ENCODE data around the gene LCN10. TPM values are rescaled to one million over a fixed set of nuclear protein-coding genes. Genes with fewer than 3 reads are reported as not detected.
"Not testable (repeated sequence)": the region's sequence is repeated elsewhere in the genome, so short reads cannot be mapped to it uniquely, and the experiment has no call there.

LCN10 gene
- total RNA-seq, 1 donor from 2014 or later = 9.2 TPM

- no peak for DNase-seq (ENCODE audit: low spot score)
Observed at GRCh38 chr9:136773386-136774044, 30.8 kb upstream of the LCN10 start.

GRCh38 chr9:136771907-136772415 is 29.2 kb upstream of the LCN10 start:
- DNase-seq (ENCODE audit: low spot score) = no peak

DNA sequence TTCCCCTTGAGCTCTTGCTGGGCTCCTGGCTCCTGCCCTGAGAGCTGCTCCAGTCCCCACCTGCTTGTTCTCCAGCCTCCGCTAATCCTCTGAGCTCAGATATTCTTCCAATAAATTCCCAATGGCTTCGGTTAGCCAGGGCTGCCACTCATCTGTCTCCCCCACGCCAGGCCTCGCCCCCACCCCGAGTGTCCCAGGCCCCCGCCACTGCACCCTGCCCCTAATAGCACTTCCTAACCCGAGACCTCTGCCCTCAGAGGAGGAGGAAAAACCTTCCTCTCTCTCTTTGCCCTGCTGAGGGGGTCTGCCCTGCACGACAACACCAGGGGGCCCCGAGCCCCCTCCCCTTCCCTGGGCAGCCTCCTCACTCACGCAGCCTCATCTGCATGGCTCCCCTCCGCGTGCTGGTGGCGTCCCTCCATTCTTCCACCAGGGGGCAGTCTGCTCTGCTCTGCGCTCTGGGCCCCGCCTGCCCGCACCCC is 27.0 kb upstream of the LCN10 start:
- no peak for DNase-seq (ENCODE audit: low spot score)

DNA sequence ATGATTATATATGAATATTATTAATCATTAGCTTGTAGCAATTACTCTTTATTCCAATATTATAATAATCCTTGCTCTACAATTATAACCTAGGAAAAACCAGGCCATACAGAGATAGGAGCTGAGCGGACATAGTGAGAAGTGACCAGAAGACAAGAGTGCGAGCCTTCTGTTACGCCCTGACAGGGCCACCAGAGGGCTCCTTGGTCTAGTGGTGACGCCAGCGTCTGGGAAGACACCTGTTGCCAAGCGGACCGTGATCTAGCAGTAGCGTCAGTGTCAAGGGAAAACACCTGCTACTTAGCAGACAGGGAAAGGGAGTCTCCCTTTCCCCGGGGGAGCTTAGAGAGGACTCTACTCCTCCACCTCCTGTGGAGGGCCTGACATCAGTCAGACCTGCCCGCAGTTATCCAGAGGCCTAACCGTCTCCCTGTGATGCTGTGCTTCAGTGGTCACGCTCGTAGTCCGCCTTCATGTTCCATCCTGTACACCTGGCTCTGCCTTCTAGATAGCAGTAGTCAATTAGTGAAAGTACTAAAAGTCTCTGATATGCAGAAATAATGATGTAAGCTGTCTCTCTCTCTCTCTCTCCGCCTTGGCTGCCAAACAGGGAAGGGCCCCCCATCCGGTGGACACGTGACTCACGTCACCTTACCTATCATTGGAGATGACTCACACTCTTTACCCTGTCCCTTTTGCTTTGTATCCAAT is 23.8 kb upstream of the LCN10 start:
- peak; percentile 67 for DNase-seq (ENCODE audit: low spot score)

- DNase-seq (ENCODE audit: low spot score) = peak; percentile 67
Observed at GRCh38 chr9:136765745-136766409, 23.1 kb upstream of the LCN10 start.

- DNase-seq (ENCODE audit: low spot score) = no peak
Observed at GRCh38 chr9:136765041-136765440, 22.3 kb upstream of the LCN10 start.

GRCh38 chr9:136764301-136764891 is 21.7 kb upstream of the LCN10 start, which contains the start of gene LCN15:
LCN15 (minus strand) TSS chr9:136764518; CDS start chr9:136764488, 30 bp downstream.
- no peak for DNase-seq (ENCODE audit: low spot score)

- DNase-seq (ENCODE audit: low spot score) = no peak
Observed at GRCh38 chr9:136763649-136764035, 20.9 kb upstream of the LCN10 start.

- no peak for DNase-seq (ENCODE audit: low spot score)
Observed at GRCh38 chr9:136762915-136763648, 20.3 kb upstream of the LCN10 start.

DNA sequence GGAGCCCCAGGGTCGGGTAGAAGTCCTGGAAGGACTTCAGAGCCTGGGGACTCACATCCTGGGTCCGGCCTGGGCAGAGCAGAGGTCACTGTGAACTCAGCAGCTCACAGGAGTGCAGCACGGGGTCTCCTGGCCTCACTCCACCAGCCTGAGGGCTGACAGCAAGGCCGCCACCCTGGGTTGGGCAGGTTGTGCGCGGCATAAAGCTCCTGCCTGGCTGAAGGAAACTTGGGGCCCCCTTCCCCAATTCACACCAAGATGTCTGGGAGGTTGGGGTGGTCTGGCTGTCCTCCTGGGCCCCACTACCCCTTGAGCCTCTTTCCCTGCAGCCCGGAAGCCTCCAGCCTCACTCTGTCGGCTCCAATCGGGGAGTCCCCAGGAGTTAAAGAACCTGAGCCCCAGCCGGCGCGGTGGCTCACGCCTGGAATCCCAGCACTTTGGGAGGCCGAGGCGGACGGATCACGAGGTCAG is 19.5 kb upstream of the LCN10 start:
- no peak for DNase-seq (ENCODE audit: low spot score)

DNA sequence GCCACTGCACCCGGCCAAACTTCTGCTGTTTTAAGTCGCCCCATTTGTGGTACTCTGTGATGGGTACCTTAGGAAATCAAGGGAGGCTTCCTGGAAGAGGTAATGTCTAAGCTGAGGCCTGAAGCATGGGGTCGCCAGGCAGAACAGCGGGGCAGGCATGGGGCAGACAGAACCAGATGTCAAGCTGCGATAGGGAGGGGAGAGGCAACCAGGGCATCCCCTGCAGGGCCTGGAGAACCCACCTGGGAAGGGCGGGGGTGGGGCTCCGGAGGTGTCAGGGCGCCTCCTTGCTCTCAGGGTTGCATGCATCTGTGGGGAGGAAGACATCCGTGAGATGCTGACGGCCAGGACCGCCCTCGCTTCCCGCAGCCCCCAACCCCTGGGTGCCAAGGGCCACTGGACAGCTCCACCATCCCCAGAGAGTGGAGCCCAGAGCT is 18.8 kb upstream of the LCN10 start:
- DNase-seq (ENCODE audit: low spot score) = no peak

DNA sequence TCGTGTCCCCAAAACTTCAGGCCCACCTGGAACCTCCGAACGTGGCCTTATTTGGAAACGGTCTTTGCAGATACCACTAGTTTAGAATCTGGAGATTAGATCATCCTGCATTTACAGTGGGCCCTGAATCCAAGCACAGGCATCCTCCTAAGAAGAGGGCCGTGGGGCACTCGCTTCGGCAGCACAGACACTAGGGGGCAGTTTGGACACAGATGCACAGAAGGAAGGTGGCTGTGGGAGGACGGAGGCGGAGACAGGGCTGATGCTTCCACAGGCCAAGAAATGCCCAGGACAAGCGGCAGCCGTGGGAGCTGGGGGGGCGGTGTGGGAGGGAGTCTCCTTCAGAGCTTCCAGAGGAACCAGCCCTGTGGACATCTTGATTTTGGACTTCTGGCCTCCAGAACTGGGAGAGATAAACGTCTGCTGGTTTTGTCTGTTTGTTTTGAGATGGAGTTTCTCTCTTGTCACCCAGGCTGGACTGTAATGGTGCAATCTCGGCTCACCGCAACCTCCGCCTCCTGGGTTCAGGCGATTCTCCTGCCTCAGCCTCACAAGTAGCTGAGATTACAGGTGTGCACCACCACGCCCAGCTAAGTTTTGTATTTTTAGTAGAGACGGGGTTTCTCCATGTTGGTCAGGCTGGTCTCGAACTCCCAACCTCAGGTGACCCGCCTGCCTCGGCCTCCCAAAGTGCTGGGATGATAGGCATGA is 18.2 kb upstream of the LCN10 start:
- DNase-seq (ENCODE audit: low spot score) = not testable (repeated sequence)

DNA sequence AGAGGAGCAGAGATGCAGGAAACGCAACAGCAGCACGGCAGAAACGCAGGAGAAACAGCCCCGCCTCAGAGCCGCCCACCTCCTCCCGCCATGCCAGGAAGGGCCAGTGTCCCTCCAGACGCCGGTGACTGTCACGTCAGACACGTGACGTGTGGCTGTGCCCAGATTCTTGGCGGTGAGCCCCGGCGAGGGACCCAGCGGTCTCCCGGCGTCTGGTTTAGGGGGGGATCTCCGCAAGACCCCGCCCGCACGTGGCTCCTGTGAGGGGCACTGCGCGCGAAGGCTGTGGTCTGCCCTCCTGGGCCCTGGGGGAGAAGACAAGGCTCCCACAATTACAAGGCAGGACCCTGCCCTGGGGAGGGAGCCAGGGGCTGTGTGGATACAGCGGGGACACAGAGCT is 17.7 kb upstream of the LCN10 start:
- no peak for DNase-seq (ENCODE audit: low spot score)

- DNase-seq (ENCODE audit: low spot score) = no peak
Observed at GRCh38 chr9:136759436-136760325, 16.9 kb upstream of the LCN10 start.

GRCh38 chr9:136759001-136759400 is 16.3 kb upstream of the LCN10 start:
- DNase-seq (ENCODE audit: low spot score) = no peak

DNA sequence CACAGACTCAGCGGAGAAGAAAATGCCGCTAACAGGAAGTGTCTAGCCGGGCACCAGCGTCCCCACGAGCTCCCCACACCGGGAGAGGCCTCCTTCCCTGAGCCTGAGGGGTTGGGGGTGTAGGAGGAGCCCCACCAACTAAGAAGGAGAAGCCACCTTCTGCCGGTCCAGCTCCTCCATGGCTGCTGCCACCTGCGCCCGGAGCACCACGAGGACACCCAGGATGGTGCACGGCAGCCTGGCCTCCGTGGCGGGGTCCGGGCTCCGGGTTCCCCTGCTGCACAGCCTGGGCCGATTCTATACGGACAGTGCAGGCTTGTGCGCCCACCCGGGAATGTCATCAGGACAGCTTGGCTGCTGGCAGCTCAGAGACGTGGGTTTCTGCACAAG is 15.0 kb upstream of the LCN10 start:
- no peak for DNase-seq (ENCODE audit: low spot score)

GRCh38 chr9:136757328-136757727 is 14.6 kb upstream of the LCN10 start:
- no peak for DNase-seq (ENCODE audit: low spot score)

GRCh38 chr9:136756836-136757235 is 14.1 kb upstream of the LCN10 start:
- DNase-seq (ENCODE audit: low spot score) = no peak

GRCh38 chr9:136756134-136756438 is 13.3 kb upstream of the LCN10 start:
- DNase-seq (ENCODE audit: low spot score) = no peak
